ENCODE measurements around the gene MYOG.

DNA sequence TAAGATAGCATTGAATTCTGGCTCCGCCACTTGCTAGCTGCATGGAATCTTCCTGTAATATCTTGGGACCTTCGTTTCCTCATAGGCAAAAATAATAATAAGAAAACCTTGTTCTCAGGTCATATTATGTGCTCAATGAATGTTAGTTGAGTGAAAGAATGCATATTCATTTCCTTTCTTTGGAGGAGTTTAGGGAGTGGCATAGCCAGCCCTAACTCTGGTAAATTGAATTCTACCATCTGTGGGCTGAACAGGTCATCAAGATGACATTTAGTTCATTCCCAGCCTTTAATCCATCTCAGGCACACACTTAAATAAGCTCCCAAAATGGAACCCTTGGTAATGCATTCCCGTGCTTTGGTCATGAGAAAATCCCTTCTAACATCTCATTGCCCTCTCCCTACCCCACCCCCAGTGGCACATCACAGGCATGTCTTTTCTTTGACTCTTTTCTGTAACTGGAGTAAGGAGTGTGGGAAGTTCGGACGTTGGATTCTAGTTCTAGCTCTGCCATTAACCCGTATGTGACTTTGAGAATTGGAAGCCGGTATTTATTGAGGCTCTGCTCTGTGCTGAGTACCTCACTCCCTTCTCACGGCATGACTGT is 13.2 kb upstream of the MYOG start:
- TF ChIP-seq, protein P1, sequence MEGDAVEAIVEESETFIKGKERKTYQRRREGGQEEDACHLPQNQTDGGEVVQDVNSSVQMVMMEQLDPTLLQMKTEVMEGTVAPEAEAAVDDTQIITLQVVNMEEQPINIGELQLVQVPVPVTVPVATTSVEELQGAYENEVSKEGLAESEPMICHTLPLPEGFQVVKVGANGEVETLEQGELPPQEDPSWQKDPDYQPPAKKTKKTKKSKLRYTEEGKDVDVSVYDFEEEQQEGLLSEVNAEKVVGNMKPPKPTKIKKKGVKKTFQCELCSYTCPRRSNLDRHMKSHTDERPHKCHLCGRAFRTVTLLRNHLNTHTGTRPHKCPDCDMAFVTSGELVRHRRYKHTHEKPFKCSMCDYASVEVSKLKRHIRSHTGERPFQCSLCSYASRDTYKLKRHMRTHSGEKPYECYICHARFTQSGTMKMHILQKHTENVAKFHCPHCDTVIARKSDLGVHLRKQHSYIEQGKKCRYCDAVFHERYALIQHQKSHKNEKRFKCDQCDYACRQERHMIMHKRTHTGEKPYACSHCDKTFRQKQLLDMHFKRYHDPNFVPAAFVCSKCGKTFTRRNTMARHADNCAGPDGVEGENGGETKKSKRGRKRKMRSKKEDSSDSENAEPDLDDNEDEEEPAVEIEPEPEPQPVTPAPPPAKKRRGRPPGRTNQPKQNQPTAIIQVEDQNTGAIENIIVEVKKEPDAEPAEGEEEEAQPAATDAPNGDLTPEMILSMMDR (IDR thresholded peaks at IDR 0.05) = no peak
- no peak for TF ChIP-seq POLR2AphosphoS5 (IDR thresholded peaks at IDR 0.05)
- TF ChIP-seq POLR2A (IDR thresholded peaks at IDR 0.05) = no peak
- TF ChIP-seq EP300 (IDR thresholded peaks at IDR 0.05; ENCODE audit: low read depth) = no peak

Data from transverse colon (tissue), 4 donors.